Stomach (tissue), 9 donors: ENCODE data around the gene KRTAP4-8. TPM values are rescaled to one million over a fixed set of nuclear protein-coding genes. Genes with fewer than 3 reads are reported as not detected.

Experiments
- DNase-seq, 2 donors: peaks; one replicate each; pipeline versions ENCODE4 v3.0.0 to v3.0.0-alpha.2; 2013 to 2019
- H3K27ac ChIP-seq, 5 donors: fragments of 200-600 bp in 4 of 5; sonication (generic) in 4 of 5; one replicate each; pipeline ENCODE4 v1.5.1; 2013 to 2019; ENCODE audit warnings: mild to moderate bottlenecking in 1 of 5, moderate library complexity in 1 of 5
- H3K27me3 ChIP-seq, 3 donors: fragments of 200-600 bp; sonication (generic); one replicate each; pipeline ENCODE4 v1.5.1; 2017 to 2019; ENCODE audit warnings: mixed run types in 1 of 3
- H3K36me3 ChIP-seq, 4 donors: fragments of 200-600 bp; sonication (generic); 1 replicate in 3 of 4; 2 replicates in 1 of 4; pipeline ENCODE4 v1.5.1; 2016 to 2019
- H3K4me1 ChIP-seq, 4 donors: fragments of 200-600 bp; sonication (generic); one replicate each; pipeline ENCODE4 v1.5.1; 2016 to 2019
- H3K4me3 ChIP-seq, 4 donors: fragments of 200-600 bp; sonication (generic) in 3 of 4; one replicate each; pipeline ENCODE4 v1.5.1; 2016 to 2019; ENCODE audit warnings: mild to moderate bottlenecking in 1 of 4
- H3K9me3 ChIP-seq, 4 donors: fragments of 200-600 bp; sonication (generic); one replicate each; pipeline ENCODE4 v1.5.1; 2016 to 2019
- EP300 ChIP-seq: sonication (generic); formaldehyde crosslinking; IDR thresholded peaks from one replicate; pipeline ENCODE4 v1.6.1; 2017; ENCODE audit warnings: antibody characterized with exemption
- POLR2A ChIP-seq, 4 donors: fragments of 450-650 bp; IDR thresholded peaks; one replicate each; pipeline ENCODE4 v1.6.1; 2016; ENCODE audit warnings: antibody characterized with exemption in 4 of 4, control low read depth in 2 of 4, mild to moderate bottlenecking in 1 of 4, moderate library complexity in 1 of 4
- POLR2AphosphoS5 ChIP-seq, 3 donors: sonication (generic); formaldehyde crosslinking; IDR thresholded peaks; one replicate each; pipeline ENCODE4 v1.6.1; 2016; ENCODE audit warnings: antibody characterized with exemption in 3 of 3
- WGBS, 5 donors: extraction: QIAGEN DNeasy Blood & Tissue Kit in 3 of 5; methylation state at CpG; one replicate each; pipeline versions ENCODE4 v1.1.5 to v1.1.7; 2013 to 2018; 5-methylcytosine and 5-hydroxymethylcytosine counted together
- intact Hi-C: fragments of 100-400 bp; cut with DNase I; formaldehyde crosslinking; loops from one replicate; pipeline ENCODE4 v1.15.1; 2023; ENCODE audit warnings: low total_unique reads
- polyA plus RNA-seq, 3 donors: library from polyadenylated mRNA; stranded (reverse); fragments of 200-250 nt; gene quantifications; one replicate each; pipeline ENCODE4 v1.2.3, GENCODE V29; 2013
- total RNA-seq, 5 donors: library from RNA; depleted of rRNA; stranded (reverse); fragments of >200 nt; gene quantifications; one replicate each; pipeline versions ENCODE4 v1.1.0 to v1.2.3, GENCODE V29; 2014 to 2016
- TF ChIP-seq, protein P1 (sequence below), 7 experiments: fragments of 450-650 bp in 4 of 7; fragments of 200-600 bp in 3 of 7; sonication (generic) in 3 of 7; IDR thresholded peaks; one replicate each; pipeline ENCODE4 v1.5.1; 2016 to 2019; ENCODE audit warnings: antibody characterized with exemption in 7 of 7, control low read depth in 2 of 7, mild to moderate bottlenecking in 1 of 7
- donor health status: healthy with polysubstance abuse.
- donor health status: Bipolar disorder and iron deficiency.
- donor health status: healthy.

KRTAP4-8 gene
- total and polyA plus RNA-seq, 8 donors = not detected

- intact Hi-C loops = no loop called here
These were observed 48.8 kb downstream of the KRTAP4-8 start for GRCh38 chr17:41049110-41049509.

GRCh38 chr17:41048441-41048840, 49.5 kb downstream of the KRTAP4-8 start:
- TF ChIP-seq EP300 (no peak), POLR2AphosphoS5 (IDR thresholded peaks at IDR 0.05) (no peak), POLR2A (IDR thresholded peaks at IDR 0.05) (no peak)
- TF ChIP-seq, protein P1, sequence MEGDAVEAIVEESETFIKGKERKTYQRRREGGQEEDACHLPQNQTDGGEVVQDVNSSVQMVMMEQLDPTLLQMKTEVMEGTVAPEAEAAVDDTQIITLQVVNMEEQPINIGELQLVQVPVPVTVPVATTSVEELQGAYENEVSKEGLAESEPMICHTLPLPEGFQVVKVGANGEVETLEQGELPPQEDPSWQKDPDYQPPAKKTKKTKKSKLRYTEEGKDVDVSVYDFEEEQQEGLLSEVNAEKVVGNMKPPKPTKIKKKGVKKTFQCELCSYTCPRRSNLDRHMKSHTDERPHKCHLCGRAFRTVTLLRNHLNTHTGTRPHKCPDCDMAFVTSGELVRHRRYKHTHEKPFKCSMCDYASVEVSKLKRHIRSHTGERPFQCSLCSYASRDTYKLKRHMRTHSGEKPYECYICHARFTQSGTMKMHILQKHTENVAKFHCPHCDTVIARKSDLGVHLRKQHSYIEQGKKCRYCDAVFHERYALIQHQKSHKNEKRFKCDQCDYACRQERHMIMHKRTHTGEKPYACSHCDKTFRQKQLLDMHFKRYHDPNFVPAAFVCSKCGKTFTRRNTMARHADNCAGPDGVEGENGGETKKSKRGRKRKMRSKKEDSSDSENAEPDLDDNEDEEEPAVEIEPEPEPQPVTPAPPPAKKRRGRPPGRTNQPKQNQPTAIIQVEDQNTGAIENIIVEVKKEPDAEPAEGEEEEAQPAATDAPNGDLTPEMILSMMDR (IDR thresholded peaks at IDR 0.05) = no peak
- intact Hi-C loops = no loop called here
- H3K27ac ChIP-seq = no peak overlapping the region
- peaks cover 0 to 6% (median 0%) of the 10 kb centered on the region in 4 donors for H3K9me3 ChIP-seq
- WGBS, 5 donors = 55 to 68% (median 58%) methylated on average over 7 of the region's 7 CpGs
- no peak for DNase-seq
- H3K4me3 ChIP-seq = no peak overlapping the region
- H3K36me3 ChIP-seq = no peaks in the 10 kb centered on the region
- H3K27me3 ChIP-seq = peaks cover 0 to 39% (median 0%) of the 10 kb centered on the region in 3 donors
- H3K4me1 ChIP-seq = no peaks in the 10 kb centered on the region

More at GRCh38 chr17:41049110-41049509, 48.8 kb downstream of the KRTAP4-8 start:
- Histone ChIP-seq H3K27me3 (peaks cover 0 to 42% (median 0%) of the 10 kb centered on the region in 3 donors), H3K4me1 (no peaks in the 10 kb centered on the region), H3K4me3 (no peak overlapping the region), H3K9me3 (peaks cover 0 to 4% (median 0%) of the 10 kb centered on the region in 4 donors), H3K36me3 (no peaks in the 10 kb centered on the region), H3K27ac (no peak overlapping the region)
- TF ChIP-seq POLR2A (IDR thresholded peaks at IDR 0.05) (no peak), EP300 (no peak), POLR2AphosphoS5 (IDR thresholded peaks at IDR 0.05) (no peak)
- TF ChIP-seq, protein P1 (IDR thresholded peaks at IDR 0.05) = no peak
- no peak for DNase-seq
- WGBS, 5 donors = 36 to 55% (median 44%) methylated on average over 2 of the region's 2 CpGs

Other genes with a start within 250 kb of the KRTAP4-8 start
Only the 30 nearest of the 38 such genes appear.
- gene KRT39, start 131.2 kb downstream of the KRTAP4-8 start, total RNA-seq = not detected
- not detected for gene KRT39, start 131.2 kb downstream of the KRTAP4-8 start, polyA plus RNA-seq
- not detected for gene KRT40, start 113.8 kb downstream of the KRTAP4-8 start, total RNA-seq
- gene KRT40, start 113.8 kb downstream of the KRTAP4-8 start, polyA plus RNA-seq = under 1 TPM in 1 of 3 donors, not detected in 2; 0.10 TPM
- gene KRTAP3-3, start 104.0 kb downstream of the KRTAP4-8 start, total RNA-seq = not detected
- not detected for gene KRTAP3-3, start 104.0 kb downstream of the KRTAP4-8 start, polyA plus RNA-seq
- not detected for gene KRTAP3-2, start 98.2 kb downstream of the KRTAP4-8 start, total RNA-seq
- gene KRTAP3-2, start 98.2 kb downstream of the KRTAP4-8 start, polyA plus RNA-seq = not detected
- gene KRTAP3-1, start 89.0 kb downstream of the KRTAP4-8 start, total RNA-seq = not detected
- not detected for gene KRTAP3-1, start 89.0 kb downstream of the KRTAP4-8 start, polyA plus RNA-seq
- not detected for gene KRTAP1-5, start 70.9 kb downstream of the KRTAP4-8 start, total RNA-seq
- not detected for gene KRTAP1-5, start 70.9 kb downstream of the KRTAP4-8 start, polyA plus RNA-seq
- not detected for gene KRTAP1-4, start 67.9 kb downstream of the KRTAP4-8 start, total RNA-seq
- gene KRTAP1-4, start 67.9 kb downstream of the KRTAP4-8 start, polyA plus RNA-seq = not detected
- gene KRTAP1-3, start 63.3 kb downstream of the KRTAP4-8 start, total RNA-seq = not detected
- not detected for gene KRTAP1-3, start 63.3 kb downstream of the KRTAP4-8 start, polyA plus RNA-seq
- gene KRTAP1-1, start 56.7 kb downstream of the KRTAP4-8 start, total RNA-seq = not detected
- gene KRTAP1-1, start 56.7 kb downstream of the KRTAP4-8 start, polyA plus RNA-seq = not detected
- gene KRTAP2-1, start 50.8 kb downstream of the KRTAP4-8 start, total RNA-seq = not detected
- not detected for gene KRTAP2-1, start 50.8 kb downstream of the KRTAP4-8 start, polyA plus RNA-seq
- not detected for gene KRTAP2-2, start 42.9 kb downstream of the KRTAP4-8 start, total RNA-seq
- gene KRTAP2-2, start 42.9 kb downstream of the KRTAP4-8 start, polyA plus RNA-seq = not detected
- not detected for gene KRTAP2-3, start 38.0 kb downstream of the KRTAP4-8 start, total RNA-seq
- gene KRTAP2-3, start 38.0 kb downstream of the KRTAP4-8 start, polyA plus RNA-seq = not detected
- gene KRTAP2-4, start 32.3 kb downstream of the KRTAP4-8 start, total RNA-seq = not detected
- gene KRTAP2-4, start 32.3 kb downstream of the KRTAP4-8 start, polyA plus RNA-seq = not detected
- gene KRTAP4-7, start 14.0 kb downstream of the KRTAP4-8 start, total RNA-seq = not detected
- not detected for gene KRTAP4-7, start 14.0 kb downstream of the KRTAP4-8 start, polyA plus RNA-seq
- gene KRTAP4-16, start 4.1 kb upstream of the KRTAP4-8 start, total RNA-seq = not detected
- gene KRTAP4-16, start 4.1 kb upstream of the KRTAP4-8 start, polyA plus RNA-seq = not detected
- gene KRTAP4-9, start 7.2 kb upstream of the KRTAP4-8 start, total RNA-seq = not detected
- not detected for gene KRTAP4-9, start 7.2 kb upstream of the KRTAP4-8 start, polyA plus RNA-seq
- gene KRTAP4-11, start 20.2 kb upstream of the KRTAP4-8 start, total RNA-seq = not detected
- not detected for gene KRTAP4-11, start 20.2 kb upstream of the KRTAP4-8 start, polyA plus RNA-seq
- not detected for gene KRTAP4-12, start 26.0 kb upstream of the KRTAP4-8 start, total RNA-seq
- not detected for gene KRTAP4-12, start 26.0 kb upstream of the KRTAP4-8 start, polyA plus RNA-seq
- not detected for gene KRTAP4-6, start 42.4 kb upstream of the KRTAP4-8 start, total RNA-seq
- gene KRTAP4-6, start 42.4 kb upstream of the KRTAP4-8 start, polyA plus RNA-seq = not detected
- gene KRTAP4-5, start 51.7 kb upstream of the KRTAP4-8 start, total RNA-seq = not detected
- gene KRTAP4-5, start 51.7 kb upstream of the KRTAP4-8 start, polyA plus RNA-seq = not detected
- not detected for gene KRTAP4-4, start 62.6 kb upstream of the KRTAP4-8 start, total RNA-seq
- gene KRTAP4-4, start 62.6 kb upstream of the KRTAP4-8 start, polyA plus RNA-seq = not detected
- gene KRTAP4-3, start 70.1 kb upstream of the KRTAP4-8 start, total RNA-seq = not detected
- gene KRTAP4-3, start 70.1 kb upstream of the KRTAP4-8 start, polyA plus RNA-seq = not detected
- gene KRTAP4-2, start 80.1 kb upstream of the KRTAP4-8 start, total RNA-seq = not detected
- gene KRTAP4-2, start 80.1 kb upstream of the KRTAP4-8 start, polyA plus RNA-seq = not detected
- gene KRTAP4-1, start 86.8 kb upstream of the KRTAP4-8 start, total RNA-seq = not detected
- gene KRTAP4-1, start 86.8 kb upstream of the KRTAP4-8 start, polyA plus RNA-seq = not detected
- not detected for gene KRTAP9-1, start 91.7 kb upstream of the KRTAP4-8 start, total RNA-seq
- not detected for gene KRTAP9-1, start 91.7 kb upstream of the KRTAP4-8 start, polyA plus RNA-seq
- gene KRTAP9-2, start 128.5 kb upstream of the KRTAP4-8 start, total RNA-seq = not detected
- not detected for gene KRTAP9-2, start 128.5 kb upstream of the KRTAP4-8 start, polyA plus RNA-seq
- not detected for gene KRTAP9-3, start 134.3 kb upstream of the KRTAP4-8 start, total RNA-seq
- gene KRTAP9-3, start 134.3 kb upstream of the KRTAP4-8 start, polyA plus RNA-seq = not detected
- gene KRTAP9-8, start 139.9 kb upstream of the KRTAP4-8 start, total RNA-seq = not detected
- gene KRTAP9-8, start 139.9 kb upstream of the KRTAP4-8 start, polyA plus RNA-seq = not detected
- gene KRTAP9-4, start 151.5 kb upstream of the KRTAP4-8 start, total RNA-seq = not detected
- not detected for gene KRTAP9-4, start 151.5 kb upstream of the KRTAP4-8 start, polyA plus RNA-seq
- not detected for gene KRTAP9-9, start 157.2 kb upstream of the KRTAP4-8 start, total RNA-seq
- gene KRTAP9-9, start 157.2 kb upstream of the KRTAP4-8 start, polyA plus RNA-seq = not detected